Body of pancreas (tissue), 4 donors: ENCODE data around the gene BCL2L12.

ENCODE experiments used
- POLR2A ChIP-seq, 3 donors: fragments of 450-650 bp; IDR thresholded peaks; one replicate each; pipeline ENCODE4 v1.6.1; 2016; ENCODE audit warnings: antibody characterized with exemption in 3 of 3, mild to moderate bottlenecking in 2 of 3
- TF ChIP-seq, protein P1 (sequence below), 7 experiments: fragments of 450-650 bp in 4 of 7; fragments of 200-600 bp in 3 of 7; sonication (generic) in 3 of 7; IDR thresholded peaks; one replicate each; pipeline ENCODE4 v1.5.1; 2016 to 2019; ENCODE audit warnings: antibody characterized with exemption in 7 of 7

DNA sequence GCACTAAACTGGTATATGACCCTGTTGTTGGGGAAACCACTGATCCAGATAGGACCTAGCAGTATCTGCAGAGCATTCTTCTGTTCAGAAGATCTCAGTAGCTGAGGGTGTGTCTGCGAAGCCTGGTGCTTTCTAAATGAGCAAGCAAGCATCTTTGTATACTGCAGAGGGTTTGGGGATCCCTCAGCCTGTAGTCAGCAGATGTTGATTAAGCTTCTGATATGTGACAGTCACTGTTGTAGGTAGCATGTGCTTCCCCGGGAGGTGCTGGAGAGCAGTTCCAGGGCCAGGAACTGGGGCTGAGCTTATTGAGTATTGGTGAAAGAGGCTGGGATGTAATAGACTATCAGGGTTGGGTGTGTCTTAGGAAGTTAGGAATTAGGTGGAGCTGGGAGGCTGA lies 22.3 kb upstream of the BCL2L12 start:
- TF ChIP-seq, protein P1, sequence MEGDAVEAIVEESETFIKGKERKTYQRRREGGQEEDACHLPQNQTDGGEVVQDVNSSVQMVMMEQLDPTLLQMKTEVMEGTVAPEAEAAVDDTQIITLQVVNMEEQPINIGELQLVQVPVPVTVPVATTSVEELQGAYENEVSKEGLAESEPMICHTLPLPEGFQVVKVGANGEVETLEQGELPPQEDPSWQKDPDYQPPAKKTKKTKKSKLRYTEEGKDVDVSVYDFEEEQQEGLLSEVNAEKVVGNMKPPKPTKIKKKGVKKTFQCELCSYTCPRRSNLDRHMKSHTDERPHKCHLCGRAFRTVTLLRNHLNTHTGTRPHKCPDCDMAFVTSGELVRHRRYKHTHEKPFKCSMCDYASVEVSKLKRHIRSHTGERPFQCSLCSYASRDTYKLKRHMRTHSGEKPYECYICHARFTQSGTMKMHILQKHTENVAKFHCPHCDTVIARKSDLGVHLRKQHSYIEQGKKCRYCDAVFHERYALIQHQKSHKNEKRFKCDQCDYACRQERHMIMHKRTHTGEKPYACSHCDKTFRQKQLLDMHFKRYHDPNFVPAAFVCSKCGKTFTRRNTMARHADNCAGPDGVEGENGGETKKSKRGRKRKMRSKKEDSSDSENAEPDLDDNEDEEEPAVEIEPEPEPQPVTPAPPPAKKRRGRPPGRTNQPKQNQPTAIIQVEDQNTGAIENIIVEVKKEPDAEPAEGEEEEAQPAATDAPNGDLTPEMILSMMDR (IDR thresholded peaks at IDR 0.05): no peak
- TF ChIP-seq POLR2A (IDR thresholded peaks at IDR 0.05): no peak
